Ishikawa (cell line): ENCODE results near the gene MBD3.

Experiments
- CEBPB ChIP-seq: IDR thresholded peaks from 2 replicates; pipeline ENCODE4 v1.6.1; 2012
- EGR1 ChIP-seq: IDR thresholded peaks from 2 replicates; pipeline ENCODE4 v1.6.1; 2012
- FOXM1 ChIP-seq: IDR thresholded peaks from 2 replicates; pipeline ENCODE4 v1.6.1; 2012; ENCODE audit warnings: low read depth, borderline replicate concordance
- RAD21 ChIP-seq: IDR thresholded peaks from 2 replicates; pipeline ENCODE4 v1.6.1; 2012; ENCODE audit warnings: low read depth
- TCF12 ChIP-seq: IDR thresholded peaks from 2 replicates; pipeline ENCODE4 v1.6.1; 2012; ENCODE audit warnings: low read depth
- TEAD4 ChIP-seq: IDR thresholded peaks from 2 replicates; pipeline ENCODE4 v1.6.1; 2012
- YY1 ChIP-seq: IDR thresholded peaks from 2 replicates; pipeline ENCODE4 v1.6.1; 2012; ENCODE audit warnings: low read depth
- ZBTB7A ChIP-seq: IDR thresholded peaks from 2 replicates; pipeline ENCODE4 v1.6.1; 2012; ENCODE audit warnings: low read depth
- TF ChIP-seq, protein P1 (sequence below): IDR thresholded peaks from 2 replicates; pipeline ENCODE4 v1.6.1; 2012
- TF ChIP-seq, protein P2 (sequence below): IDR thresholded peaks from 2 replicates; pipeline ENCODE4 v1.6.1; 2012; ENCODE audit warnings: low read depth, mild to moderate bottlenecking

DNA sequence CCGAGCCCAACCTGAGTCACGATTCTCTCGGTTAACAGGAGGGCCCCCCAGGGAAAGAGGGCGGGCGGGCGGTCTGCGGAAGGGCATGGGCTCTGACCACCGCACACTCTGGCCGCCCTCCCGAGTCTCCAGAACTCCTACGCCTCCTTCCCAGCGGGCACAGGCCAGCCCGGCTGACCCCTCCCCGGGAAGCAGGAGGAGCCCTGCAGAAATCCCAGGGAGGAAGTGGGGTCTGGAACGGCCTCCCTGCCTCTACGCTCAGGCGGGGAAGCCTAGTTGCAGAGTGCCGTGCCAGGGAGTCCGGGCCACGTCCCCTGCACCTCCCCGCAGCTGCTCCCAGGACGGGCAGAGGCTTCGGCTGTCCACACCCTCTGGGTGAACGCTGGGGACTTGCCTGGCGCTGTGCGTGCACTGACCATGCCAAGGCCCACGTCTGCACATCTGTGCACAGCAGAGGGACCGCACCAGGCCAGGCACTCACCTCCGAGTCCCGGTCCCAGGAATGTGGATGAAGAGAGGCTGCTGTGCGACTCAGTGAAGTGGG is 39.0 kb upstream of the MBD3 start:
- TF ChIP-seq, protein P1, sequence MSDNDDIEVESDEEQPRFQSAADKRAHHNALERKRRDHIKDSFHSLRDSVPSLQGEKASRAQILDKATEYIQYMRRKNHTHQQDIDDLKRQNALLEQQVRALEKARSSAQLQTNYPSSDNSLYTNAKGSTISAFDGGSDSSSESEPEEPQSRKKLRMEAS: no peak
- no peak for TF ChIP-seq ZBTB7A
- TF ChIP-seq EGR1: no peak
- no peak for TF ChIP-seq CEBPB
- TF ChIP-seq TEAD4: no peak
- TF ChIP-seq, protein P2, sequence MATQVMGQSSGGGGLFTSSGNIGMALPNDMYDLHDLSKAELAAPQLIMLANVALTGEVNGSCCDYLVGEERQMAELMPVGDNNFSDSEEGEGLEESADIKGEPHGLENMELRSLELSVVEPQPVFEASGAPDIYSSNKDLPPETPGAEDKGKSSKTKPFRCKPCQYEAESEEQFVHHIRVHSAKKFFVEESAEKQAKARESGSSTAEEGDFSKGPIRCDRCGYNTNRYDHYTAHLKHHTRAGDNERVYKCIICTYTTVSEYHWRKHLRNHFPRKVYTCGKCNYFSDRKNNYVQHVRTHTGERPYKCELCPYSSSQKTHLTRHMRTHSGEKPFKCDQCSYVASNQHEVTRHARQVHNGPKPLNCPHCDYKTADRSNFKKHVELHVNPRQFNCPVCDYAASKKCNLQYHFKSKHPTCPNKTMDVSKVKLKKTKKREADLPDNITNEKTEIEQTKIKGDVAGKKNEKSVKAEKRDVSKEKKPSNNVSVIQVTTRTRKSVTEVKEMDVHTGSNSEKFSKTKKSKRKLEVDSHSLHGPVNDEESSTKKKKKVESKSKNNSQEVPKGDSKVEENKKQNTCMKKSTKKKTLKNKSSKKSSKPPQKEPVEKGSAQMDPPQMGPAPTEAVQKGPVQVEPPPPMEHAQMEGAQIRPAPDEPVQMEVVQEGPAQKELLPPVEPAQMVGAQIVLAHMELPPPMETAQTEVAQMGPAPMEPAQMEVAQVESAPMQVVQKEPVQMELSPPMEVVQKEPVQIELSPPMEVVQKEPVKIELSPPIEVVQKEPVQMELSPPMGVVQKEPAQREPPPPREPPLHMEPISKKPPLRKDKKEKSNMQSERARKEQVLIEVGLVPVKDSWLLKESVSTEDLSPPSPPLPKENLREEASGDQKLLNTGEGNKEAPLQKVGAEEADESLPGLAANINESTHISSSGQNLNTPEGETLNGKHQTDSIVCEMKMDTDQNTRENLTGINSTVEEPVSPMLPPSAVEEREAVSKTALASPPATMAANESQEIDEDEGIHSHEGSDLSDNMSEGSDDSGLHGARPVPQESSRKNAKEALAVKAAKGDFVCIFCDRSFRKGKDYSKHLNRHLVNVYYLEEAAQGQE: no peak
- no peak for TF ChIP-seq TCF12
- TF ChIP-seq FOXM1: no peak
- no peak for TF ChIP-seq RAD21
- TF ChIP-seq YY1: no peak
